Cardiac muscle cell (in vitro differentiated cells and primary cell): Measurements from ENCODE around the gene TMEM86A. TPM values are rescaled to one million over a fixed set of nuclear protein-coding genes. Genes with fewer than 3 reads are reported as not detected.
"Not testable (repeated sequence)": the region's sequence is repeated elsewhere in the genome, so short reads cannot be mapped to it uniquely, and the experiment has no call there.

Experiments
- DNase-seq, 2 donors: peaks; one replicate each; pipeline versions ENCODE4 v3.0.0 to v3.0.0-alpha.2; 2010 to 2017; ENCODE audit warnings: low read depth in 1 of 2, low spot score in 1 of 2
- H3K27ac ChIP-seq: fragments of 200-600 bp; sonication (generic); 2 replicates; pipeline ENCODE4 v1.5.1; 2016
- H3K27me3 ChIP-seq: fragments of 200-600 bp; sonication (generic); 2 replicates; pipeline ENCODE4 v1.6.0; 2016; ENCODE audit warnings: control low read depth
- H3K36me3 ChIP-seq: fragments of 200-600 bp; sonication (generic); 2 replicates; pipeline ENCODE4 v1.5.1; 2016; ENCODE audit warnings: control low read depth
- H3K4me1 ChIP-seq: fragments of 200-600 bp; sonication (generic); 2 replicates; pipeline ENCODE4 v1.8.1; 2017; ENCODE audit warnings: low read depth, mild to moderate bottlenecking, mixed run types
- H3K4me3 ChIP-seq: fragments of 200-600 bp; sonication (generic); 2 replicates; pipeline ENCODE4 v1.5.1; 2016; ENCODE audit warnings: mild to moderate bottlenecking
- H3K9me3 ChIP-seq: fragments of 200-600 bp; sonication (generic); 2 replicates; pipeline ENCODE4 v1.5.1; 2017; ENCODE audit warnings: low read depth, mild to moderate bottlenecking, control low read depth
- polyA plus RNA-seq: library from polyadenylated mRNA; unstranded; fragments of >200 nt; fragmentation: Nextera tagmentation; extraction: Ambion mirVana; gene quantifications from 2 replicates; pipeline ENCODE4 v1.2.1, GENCODE V29; 2016
- total RNA-seq: library from RNA; depleted of rRNA; stranded (reverse); fragments of >200 nt; gene quantifications from 2 replicates; pipeline ENCODE4 v1.2.3, GENCODE V29; 2016
- TF ChIP-seq, protein P1 (sequence below): IDR thresholded peaks from 2 replicates; pipeline ENCODE4 v1.5.1; 2012; ENCODE audit warnings: low read depth, mild to moderate bottlenecking, low read length

Gene TMEM86A
- total and polyA plus RNA-seq, 2 experiments from 2014 or later, result 3.4 to 5.2 TPM

DNA sequence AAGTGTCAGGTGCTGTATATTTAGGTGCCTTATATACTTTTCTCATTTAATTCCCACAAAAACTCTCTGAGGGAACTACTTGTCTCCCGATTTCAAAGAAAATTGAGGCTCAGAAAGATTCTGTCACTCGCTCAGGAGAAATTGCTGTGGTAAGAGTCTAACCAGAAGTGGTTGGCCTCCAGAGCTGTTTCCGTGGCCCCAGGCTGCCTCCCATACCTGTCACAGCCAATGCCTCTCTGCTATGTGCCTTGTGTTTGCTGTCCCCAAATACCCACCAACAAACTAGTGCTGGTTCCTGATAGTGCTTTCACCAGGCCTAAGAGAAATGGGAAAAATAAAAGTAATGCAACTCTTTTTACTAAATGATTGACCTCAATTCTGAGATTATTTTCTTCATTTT, 21.0 kb upstream of the TMEM86A start:
- Histone ChIP-seq H3K36me3 (no peaks in the 10 kb centered on the region), H3K27ac (no peak overlapping the region), H3K27me3 (no peaks in the 10 kb centered on the region), H3K9me3 (no peaks in the 10 kb centered on the region), H3K4me3 (no peak overlapping the region), H3K4me1 (no peaks in the 10 kb centered on the region)
- TF ChIP-seq, protein P1, sequence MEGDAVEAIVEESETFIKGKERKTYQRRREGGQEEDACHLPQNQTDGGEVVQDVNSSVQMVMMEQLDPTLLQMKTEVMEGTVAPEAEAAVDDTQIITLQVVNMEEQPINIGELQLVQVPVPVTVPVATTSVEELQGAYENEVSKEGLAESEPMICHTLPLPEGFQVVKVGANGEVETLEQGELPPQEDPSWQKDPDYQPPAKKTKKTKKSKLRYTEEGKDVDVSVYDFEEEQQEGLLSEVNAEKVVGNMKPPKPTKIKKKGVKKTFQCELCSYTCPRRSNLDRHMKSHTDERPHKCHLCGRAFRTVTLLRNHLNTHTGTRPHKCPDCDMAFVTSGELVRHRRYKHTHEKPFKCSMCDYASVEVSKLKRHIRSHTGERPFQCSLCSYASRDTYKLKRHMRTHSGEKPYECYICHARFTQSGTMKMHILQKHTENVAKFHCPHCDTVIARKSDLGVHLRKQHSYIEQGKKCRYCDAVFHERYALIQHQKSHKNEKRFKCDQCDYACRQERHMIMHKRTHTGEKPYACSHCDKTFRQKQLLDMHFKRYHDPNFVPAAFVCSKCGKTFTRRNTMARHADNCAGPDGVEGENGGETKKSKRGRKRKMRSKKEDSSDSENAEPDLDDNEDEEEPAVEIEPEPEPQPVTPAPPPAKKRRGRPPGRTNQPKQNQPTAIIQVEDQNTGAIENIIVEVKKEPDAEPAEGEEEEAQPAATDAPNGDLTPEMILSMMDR, result no peak
- no peak for DNase-seq

- not testable (repeated sequence) for H3K4me1 ChIP-seq, H3K9me3 ChIP-seq, H3K27me3 ChIP-seq, H3K36me3 ChIP-seq, H3K4me3 ChIP-seq, DNase-seq, H3K27ac ChIP-seq
These were observed 16.6 kb upstream of the TMEM86A start for GRCh38 chr11:18681949-18682348.

DNA sequence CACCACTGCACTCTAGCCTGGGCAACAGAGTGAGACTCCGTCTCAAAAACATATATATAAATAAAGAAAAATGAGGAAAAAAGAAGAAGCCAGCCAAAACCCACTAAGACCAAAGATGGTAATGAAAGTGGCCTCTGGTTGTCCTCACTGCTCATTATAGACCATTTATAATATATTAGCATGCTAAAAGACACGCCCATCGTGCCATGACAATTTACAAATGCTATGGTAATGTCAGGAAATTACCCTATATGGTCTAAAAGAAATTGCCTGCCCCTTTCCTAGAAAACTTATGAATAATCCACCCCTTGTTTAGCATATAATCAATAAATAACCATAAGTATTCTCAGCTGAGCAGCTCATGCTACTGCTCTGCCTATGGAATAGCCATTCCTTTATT, 16.1 kb upstream of the TMEM86A start:
- Histone ChIP-seq H3K27ac (no peak overlapping the region), H3K4me1 (peaks cover 6% of the 10 kb centered on the region), H3K4me3 (no peak overlapping the region), H3K9me3 (no peaks in the 10 kb centered on the region), H3K27me3 (no peaks in the 10 kb centered on the region), H3K36me3 (no peaks in the 10 kb centered on the region)
- DNase-seq, result no peak
- TF ChIP-seq, protein P1, result no peak

DNA sequence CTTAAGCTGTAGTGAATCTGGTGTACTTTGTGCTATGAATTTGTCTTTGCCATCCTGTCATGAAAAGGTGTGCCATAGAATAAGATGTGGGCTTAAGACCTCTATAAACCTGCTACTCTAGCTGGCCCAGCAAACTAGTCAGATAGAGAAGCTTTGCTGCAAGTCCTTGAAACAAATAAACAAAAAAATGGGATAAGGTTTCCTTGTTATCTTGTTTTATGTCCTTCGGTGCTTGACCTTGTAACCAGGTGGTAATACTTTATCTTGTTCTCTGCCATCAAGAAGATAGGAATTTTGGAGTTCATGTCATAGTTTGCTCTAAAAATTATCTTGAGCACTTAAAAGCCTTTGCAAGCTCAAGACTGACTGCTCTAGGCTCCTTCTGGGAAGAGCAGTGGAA, 14.3 kb upstream of the TMEM86A start:
- Histone ChIP-seq H3K27ac (peak overlapping the region; percentile 11), H3K27me3 (no peaks in the 10 kb centered on the region), H3K4me3 (no peak overlapping the region), H3K36me3 (no peaks in the 10 kb centered on the region), H3K9me3 (no peaks in the 10 kb centered on the region), H3K4me1 (peaks cover 6% of the 10 kb centered on the region)
- no peak for DNase-seq
- TF ChIP-seq, protein P1, result no peak

DNA sequence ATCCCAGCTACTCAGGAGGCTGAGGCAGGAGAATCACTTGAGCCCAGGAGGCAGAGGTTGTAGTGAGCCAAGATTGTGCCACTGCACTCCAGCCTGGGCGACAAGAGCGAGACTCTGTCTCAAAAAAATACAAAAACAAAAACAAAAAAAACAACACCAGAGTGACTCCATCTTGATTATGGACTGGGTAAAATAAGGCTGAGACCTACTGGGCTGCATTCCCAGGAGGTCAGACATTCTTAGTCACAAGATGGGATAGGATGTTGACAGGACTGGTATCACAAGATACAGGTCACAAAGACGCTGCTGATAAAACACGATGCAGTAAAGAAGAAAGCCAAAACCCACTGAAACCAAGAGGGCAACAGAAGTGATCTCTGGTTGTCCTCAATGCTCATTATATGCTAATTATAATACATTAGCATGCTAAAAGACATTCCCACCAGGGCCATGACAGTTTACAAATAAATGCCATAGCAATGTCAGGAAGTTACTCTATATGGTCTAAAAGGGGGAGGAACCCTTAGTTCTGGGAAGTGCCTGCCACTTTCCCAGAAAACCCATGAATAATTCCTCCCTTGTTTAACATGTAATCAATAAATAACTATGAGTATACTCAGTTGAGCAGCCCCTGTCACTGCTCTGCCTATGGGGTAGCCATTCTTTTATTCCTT, 7.0 kb upstream of the TMEM86A start:
- H3K4me1 ChIP-seq, DNase-seq, H3K36me3 ChIP-seq, H3K9me3 ChIP-seq, H3K27ac ChIP-seq, H3K4me3 ChIP-seq, H3K27me3 ChIP-seq: not testable (repeated sequence)

DNA sequence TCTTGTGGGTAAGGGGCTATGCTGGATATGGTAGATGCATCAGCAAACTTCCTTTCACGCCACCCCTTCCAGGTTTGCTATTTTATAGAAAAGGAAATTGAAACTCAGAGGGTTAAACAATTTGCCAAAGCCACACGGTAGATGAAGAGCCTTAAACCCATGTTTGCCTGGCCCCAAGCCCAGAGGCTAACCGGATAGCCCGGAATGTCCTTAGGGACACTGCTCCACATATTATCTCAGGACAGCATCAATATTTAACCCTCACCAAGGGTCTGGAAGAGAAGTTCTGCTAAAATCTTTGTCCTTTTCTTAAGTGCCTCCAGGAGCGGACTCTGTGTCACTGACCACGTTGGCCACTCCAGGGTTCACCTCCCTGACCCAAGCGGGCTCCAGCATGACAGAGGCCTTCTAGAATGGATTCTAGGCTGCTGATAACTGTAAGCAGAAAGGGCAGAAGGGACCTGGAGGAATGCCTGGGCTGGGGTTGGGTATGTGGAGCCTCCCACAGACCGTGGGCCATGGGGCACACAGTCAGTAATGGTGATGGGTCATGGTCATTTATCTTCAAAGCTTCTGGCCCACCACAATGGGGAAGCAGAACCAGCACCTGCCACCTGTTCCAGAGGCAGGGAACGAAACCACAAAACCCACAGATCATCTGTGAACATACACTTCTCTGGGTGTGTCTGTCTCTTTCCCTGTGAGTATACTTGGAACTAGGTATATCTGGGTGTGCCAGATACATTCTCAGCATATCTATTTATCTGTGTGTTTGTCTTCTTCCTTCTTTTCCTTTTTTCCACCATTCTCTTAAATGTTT, 5.4 kb upstream of the TMEM86A start:
- DNase-seq, result peak in 1 of 2 donors; percentile 11
- Histone ChIP-seq H3K27ac (no peak overlapping the region), H3K4me3 (no peak overlapping the region), H3K36me3 (no peaks in the 10 kb centered on the region), H3K9me3 (no peaks in the 10 kb centered on the region), H3K4me1 (no peaks in the 10 kb centered on the region), H3K27me3 (peaks cover 11% of the 10 kb centered on the region)
- TF ChIP-seq, protein P1, result no peak
